Smooth muscle cell (in vitro differentiated cells): ENCODE results near the gene ARHGAP26. TPM values are rescaled to one million over a fixed set of nuclear protein-coding genes. Genes with fewer than 3 reads are reported as not detected.

Experiments
- DNase-seq: peaks from one replicate; lab custom pipeline; 2025; ENCODE audit not compliant: unreplicated experiment; lab: John Stamatoyannopoulos, UW
- H2AFZ ChIP-seq: fragments of 200-600 bp; sonication (generic); 2 replicates; pipeline ENCODE4 v1.6.0; 2016; ENCODE audit warnings: antibody characterized with exemption, low read depth, mild to moderate bottlenecking
- H3F3A ChIP-seq: fragments of 200-600 bp; sonication (generic); 2 replicates; pipeline ENCODE4 v1.6.0; 2017; ENCODE audit warnings: antibody characterized with exemption, low read depth
- H3K27ac ChIP-seq: fragments of 200-600 bp; sonication (generic); 2 replicates; pipeline ENCODE4 v1.5.1; 2016; ENCODE audit warnings: low read depth, mild to moderate bottlenecking
- H3K27me3 ChIP-seq: fragments of 200-600 bp; sonication (generic); 2 replicates; pipeline ENCODE4 v1.6.1; 2016; ENCODE audit warnings: low read depth, mild to moderate bottlenecking
- H3K36me3 ChIP-seq: fragments of 200-600 bp; sonication (generic); 2 replicates; pipeline ENCODE4 v1.5.1; 2016; ENCODE audit warnings: low read depth
- H3K4me1 ChIP-seq: fragments of 200-600 bp; sonication (generic); 2 replicates; pipeline ENCODE4 v1.5.1; 2016; ENCODE audit warnings: low read depth
- H3K4me2 ChIP-seq: fragments of 200-600 bp; sonication (generic); 2 replicates; pipeline ENCODE4 v1.6.0; 2016; ENCODE audit warnings: mild to moderate bottlenecking
- H3K4me3 ChIP-seq: fragments of 200-600 bp; sonication (generic); 2 replicates; pipeline ENCODE4 v1.5.1; 2016; ENCODE audit warnings: mild to moderate bottlenecking
- H3K79me2 ChIP-seq: fragments of 200-600 bp; sonication (generic); 2 replicates; pipeline ENCODE4 v1.6.0; 2016; ENCODE audit warnings: low read depth, mild to moderate bottlenecking
- H3K9ac ChIP-seq: fragments of 200-600 bp; sonication (generic); 2 replicates; pipeline ENCODE4 v1.6.0; 2016; ENCODE audit warnings: low read depth
- H3K9me3 ChIP-seq: fragments of 200-600 bp; sonication (generic); replicated peaks from 2 replicates; pipeline ENCODE4 v1.5.1; 2016; ENCODE audit warnings: low read depth
- H4K20me1 ChIP-seq: fragments of 200-600 bp; sonication (generic); 2 replicates; pipeline ENCODE4 v1.6.0; 2016; ENCODE audit warnings: low read depth
- CTCF ChIP-seq: fragments of 200-600 bp; sonication (generic); IDR thresholded peaks from 2 replicates; pipeline ENCODE4 v1.5.1; 2017; ENCODE audit warnings: borderline replicate concordance, mild to moderate bottlenecking, antibody characterized with exemption; ENCODE audit not compliant: insufficient read depth, poor library complexity, severe bottlenecking
- WGBS: methylation state at CpG from one replicate; pipeline ENCODE4 v1.1.7; 2016; ENCODE audit warnings: low lambda C conversion rate; 5-methylcytosine and 5-hydroxymethylcytosine counted together
- polyA plus RNA-seq: library from polyadenylated mRNA; unstranded; fragments of >200 nt; fragmentation: Nextera tagmentation; extraction: Ambion mirVana; gene quantifications from 2 replicates; pipeline ENCODE4 v1.2.1, GENCODE V29; 2016
- total RNA-seq: library from RNA; depleted of rRNA; stranded (reverse); fragments of >200 nt; gene quantifications from 2 replicates; pipeline ENCODE4 v1.2.3, GENCODE V29; 2014

Gene ARHGAP26
- total and polyA plus RNA-seq, 2 experiments from 2014 or later, result 2.2 to 5.1 TPM

- Histone ChIP-seq H3K27me3 (no peaks in the 10 kb centered on the region), H3K4me2 (peak overlapping the region; percentile 23), H3K79me2 (no peaks in the 10 kb centered on the region), H3K9ac (peak overlapping the region; percentile 75), H2AFZ (peak overlapping the region; percentile 39), H3K4me1 (no peaks in the 10 kb centered on the region), H3K27ac (peak overlapping the region; percentile 90), H3K9me3 (no peaks in the 10 kb centered on the region), H4K20me1 (no peaks in the 10 kb centered on the region), H3F3A (peaks cover 4% of the 10 kb centered on the region), H3K4me3 (no peak overlapping the region), H3K36me3 (no peaks in the 10 kb centered on the region)
- peak; percentile 52 for TF ChIP-seq CTCF
- no peak for DNase-seq
- 51% methylated on average over 7 of the region's 7 CpGs for WGBS
Measured at GRCh38 chr5:143002459-143003327, 232.5 kb downstream of the ARHGAP26 start.

- Histone ChIP-seq H3K4me2 (no peak overlapping the region), H2AFZ (no peak overlapping the region), H3K4me3 (no peak overlapping the region), H3F3A (peaks cover 4% of the 10 kb centered on the region), H4K20me1 (no peaks in the 10 kb centered on the region), H3K79me2 (no peaks in the 10 kb centered on the region), H3K27ac (peak overlapping the region; percentile 90), H3K9me3 (no peaks in the 10 kb centered on the region), H3K9ac (peak overlapping the region; percentile 75), H3K36me3 (no peaks in the 10 kb centered on the region), H3K27me3 (no peaks in the 10 kb centered on the region), H3K4me1 (no peaks in the 10 kb centered on the region)
- no peak for DNase-seq
- TF ChIP-seq CTCF, result no peak
- 95% methylated on average over 3 of the region's 3 CpGs for WGBS
Measured at GRCh38 chr5:143003328-143003636, 233.1 kb downstream of the ARHGAP26 start.

- Histone ChIP-seq H3K79me2 (no peaks in the 10 kb centered on the region), H3K27me3 (no peaks in the 10 kb centered on the region), H3K9ac (no peak overlapping the region), H3K36me3 (no peaks in the 10 kb centered on the region), H3K4me1 (no peaks in the 10 kb centered on the region), H3K27ac (no peak overlapping the region), H3K4me3 (no peak overlapping the region), H2AFZ (no peak overlapping the region), H3K9me3 (no peaks in the 10 kb centered on the region), H4K20me1 (no peaks in the 10 kb centered on the region), H3F3A (peaks cover 4% of the 10 kb centered on the region), H3K4me2 (no peak overlapping the region)
- DNase-seq, result no peak
- WGBS, result 74% methylated on average over 4 of the region's 4 CpGs
- no peak for TF ChIP-seq CTCF
Measured at GRCh38 chr5:143004361-143005145, 234.4 kb downstream of the ARHGAP26 start.
